Measurements from ENCODE around the gene ZFP64.
"Not testable (repeated sequence)": the region's sequence is repeated elsewhere in the genome, so short reads cannot be mapped to it uniquely, and the experiment has no call there.

Gene ZFP64

GRCh38 chr20:52201395-52201794, 9.8 kb upstream of the ZFP64 start:
- peak; percentile 40 for DNase-seq

DNA sequence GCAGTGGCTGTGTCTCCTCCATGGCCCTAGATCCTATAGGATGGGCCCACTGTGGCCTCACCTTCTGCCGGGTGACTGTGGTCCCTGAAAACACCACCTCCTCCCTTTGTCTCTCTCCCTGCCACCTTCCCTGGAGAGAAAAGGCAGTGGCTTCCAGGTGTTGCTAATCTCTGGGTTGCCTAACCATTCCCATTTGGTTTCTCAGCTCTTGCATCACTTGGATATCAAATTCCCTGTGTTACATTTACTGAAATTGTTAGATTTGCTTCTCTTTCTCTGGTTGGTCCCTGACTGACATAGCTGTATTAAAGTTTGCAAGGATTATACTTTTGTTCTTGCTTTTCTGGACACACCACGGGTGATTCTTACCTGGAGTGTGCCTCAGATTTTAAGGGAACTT, 9.3 kb upstream of the ZFP64 start:
- DNase-seq: peak; percentile 26

- no peak for DNase-seq
These were observed 5.3 kb upstream of the ZFP64 start for GRCh38 chr20:52196845-52197244.

- DNase-seq: peak; percentile 62
These were observed 2.4 kb upstream of the ZFP64 start for GRCh38 chr20:52193886-52194545.

GRCh38 chr20:52193133-52193532, 1.6 kb upstream of the ZFP64 start:
- DNase-seq: peak; percentile 76

DNA sequence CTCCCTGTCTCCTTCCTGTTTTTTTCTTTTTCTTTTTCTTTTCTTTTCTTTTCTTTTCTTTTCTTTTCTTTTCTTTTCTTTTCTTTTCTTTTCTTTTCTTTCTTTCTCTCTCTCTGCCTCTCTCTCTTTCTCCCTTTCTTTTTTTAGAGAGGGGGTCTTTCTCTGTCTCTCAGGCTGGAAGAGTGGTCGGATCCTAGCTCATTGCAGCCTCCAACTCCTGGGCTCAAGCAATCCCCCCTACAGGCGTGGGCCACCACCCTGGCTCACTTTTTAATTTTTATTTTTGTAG, 1.1 kb upstream of the ZFP64 start:
- not testable (repeated sequence) for DNase-seq

DNA sequence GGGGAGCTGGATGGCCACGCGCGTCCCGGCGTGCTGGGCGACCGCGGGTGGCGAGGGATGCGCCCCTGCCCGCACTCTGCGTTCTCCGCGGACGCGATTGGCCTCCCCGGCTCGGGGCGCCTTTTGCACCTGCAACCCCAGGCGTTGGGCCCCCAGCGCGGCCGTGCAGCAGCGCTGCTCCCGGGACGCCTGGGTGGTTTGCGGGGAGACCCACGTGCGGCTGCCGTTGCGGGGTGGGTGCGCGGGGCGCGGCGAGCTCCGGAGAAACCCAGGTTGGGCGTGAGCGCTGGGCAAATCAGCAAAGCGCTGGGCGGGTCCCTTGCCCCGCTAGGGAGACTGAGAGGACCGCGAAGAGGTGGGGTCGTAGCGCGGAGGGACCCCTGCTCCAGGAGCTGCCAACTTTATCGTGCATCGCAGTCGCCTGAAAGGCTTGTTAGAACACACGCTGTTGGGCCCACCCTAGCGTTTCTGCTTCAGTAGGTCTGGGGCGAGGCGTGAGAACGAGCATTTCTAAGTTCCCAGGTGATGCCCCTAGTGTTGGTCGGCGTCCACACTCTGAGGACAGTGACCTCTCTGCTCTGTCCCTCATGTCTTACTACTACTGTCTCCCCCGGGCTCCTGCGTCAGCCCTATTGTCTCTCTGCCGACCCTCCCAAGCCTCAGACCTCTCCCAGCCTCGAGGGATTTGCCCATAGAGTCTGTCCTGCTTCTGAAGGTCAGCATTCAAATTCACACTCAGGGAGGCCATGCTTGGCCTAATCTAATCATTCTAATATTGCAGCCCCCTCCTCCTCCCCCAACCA, 538 bp upstream of the ZFP64 start:
- peak; percentile 79 for DNase-seq

DNA sequence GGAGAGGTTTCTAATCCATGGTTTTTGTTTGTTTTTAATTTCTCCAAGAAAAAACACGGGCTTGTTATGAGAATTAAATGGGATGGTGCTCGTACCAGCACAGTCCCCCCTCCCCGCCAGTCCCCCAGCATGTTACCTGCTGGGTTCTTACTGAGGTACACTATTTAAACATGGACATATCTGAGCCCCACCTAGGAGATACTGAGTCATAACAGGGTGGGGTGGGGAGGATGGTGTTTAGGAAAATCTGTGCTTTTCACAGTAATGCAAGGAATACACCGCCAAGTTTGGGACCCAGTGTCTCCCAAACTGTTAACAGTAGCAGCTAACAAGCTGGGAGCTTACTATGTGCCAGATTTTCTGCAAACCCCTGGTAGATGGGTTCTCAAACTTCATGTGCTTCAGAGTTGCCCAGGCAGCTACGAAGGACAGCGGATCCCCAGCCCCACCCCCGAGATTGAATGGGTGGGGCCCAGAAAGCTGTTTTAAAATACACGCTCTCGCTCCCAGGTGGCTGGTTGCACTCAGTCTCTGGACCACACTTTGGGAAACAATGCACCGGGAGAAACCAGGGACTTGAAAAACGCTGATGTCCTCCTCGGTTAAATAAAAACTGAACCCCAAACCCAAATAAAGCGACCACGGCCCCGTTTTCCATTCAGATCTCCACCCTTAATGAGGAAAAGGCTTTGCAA, 995 bp downstream of the ZFP64 start:
- DNase-seq: peak; percentile 51

- no peak for DNase-seq
These were observed 9.8 kb downstream of the ZFP64 start for GRCh38 chr20:52181766-52182165.

DNA sequence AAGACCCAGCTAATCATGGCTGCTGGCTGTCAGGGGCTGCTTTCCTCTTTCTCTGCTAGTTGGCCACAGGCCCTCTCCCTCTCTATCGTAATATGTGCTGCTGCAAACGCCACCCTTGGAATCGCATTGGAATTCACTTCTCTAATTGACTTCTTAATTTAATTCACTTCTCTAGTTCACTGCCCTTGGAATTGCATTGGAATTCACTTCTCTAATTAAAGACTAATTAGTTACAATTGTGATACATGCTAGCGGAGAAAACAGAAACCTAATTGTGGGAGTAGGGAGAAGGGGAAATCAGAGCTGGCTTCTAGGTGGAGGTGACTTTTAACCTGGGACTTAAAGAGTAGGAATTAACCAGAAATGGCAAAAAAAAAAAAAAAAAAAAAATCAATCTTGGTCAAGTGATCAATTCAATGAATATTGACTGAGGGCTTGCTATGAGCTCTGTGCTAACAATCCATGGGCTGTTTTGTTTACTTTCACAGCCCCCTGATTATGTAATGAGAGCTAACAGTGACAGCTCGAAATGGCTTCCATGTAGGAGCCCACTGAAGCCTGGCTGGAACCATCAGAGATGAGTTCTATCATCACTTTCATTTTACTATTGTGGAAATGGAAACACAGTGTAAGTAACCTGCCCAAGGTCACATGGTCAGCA, 11.3 kb downstream of the ZFP64 start:
- DNase-seq: no peak

DNA sequence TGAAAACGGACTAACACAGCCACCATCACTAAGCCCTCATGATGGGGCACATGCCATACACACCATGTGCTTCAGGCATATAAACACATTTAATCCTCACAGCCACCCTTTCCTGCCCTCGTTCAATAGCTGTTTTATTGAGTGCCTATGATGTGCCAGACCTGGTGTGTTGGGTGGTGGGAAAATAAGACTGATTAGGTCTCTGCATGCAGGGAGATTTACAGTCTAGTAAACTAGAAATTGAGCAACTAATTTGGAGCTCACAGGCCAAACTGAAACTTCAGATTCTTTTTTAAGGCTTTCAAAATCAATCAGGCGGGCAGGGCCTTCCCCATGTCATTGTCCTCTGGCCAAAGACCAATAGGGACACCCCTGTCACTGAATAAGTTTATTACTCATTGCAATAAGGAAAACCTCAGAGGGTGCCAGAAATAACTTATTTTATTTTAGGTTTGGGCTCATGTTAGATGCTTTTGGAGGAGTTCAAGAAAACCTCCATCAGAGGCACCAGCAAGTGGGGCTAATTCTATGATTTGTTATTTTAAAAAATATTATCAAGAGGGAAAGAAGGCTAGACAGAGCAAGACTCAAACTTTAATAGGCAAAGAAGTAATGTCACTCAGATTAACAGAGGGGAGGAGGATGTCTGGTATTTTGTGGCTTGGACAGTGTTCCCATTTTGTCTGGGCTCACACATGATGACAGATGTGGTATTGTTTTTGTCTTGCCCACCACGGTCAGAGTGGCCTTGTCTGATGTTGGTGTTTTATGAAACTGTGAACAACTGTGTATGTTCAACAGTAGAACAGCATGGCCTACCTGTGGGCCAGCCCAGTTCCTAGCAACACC, 12.0 kb downstream of the ZFP64 start:
- DNase-seq: no peak

DNA sequence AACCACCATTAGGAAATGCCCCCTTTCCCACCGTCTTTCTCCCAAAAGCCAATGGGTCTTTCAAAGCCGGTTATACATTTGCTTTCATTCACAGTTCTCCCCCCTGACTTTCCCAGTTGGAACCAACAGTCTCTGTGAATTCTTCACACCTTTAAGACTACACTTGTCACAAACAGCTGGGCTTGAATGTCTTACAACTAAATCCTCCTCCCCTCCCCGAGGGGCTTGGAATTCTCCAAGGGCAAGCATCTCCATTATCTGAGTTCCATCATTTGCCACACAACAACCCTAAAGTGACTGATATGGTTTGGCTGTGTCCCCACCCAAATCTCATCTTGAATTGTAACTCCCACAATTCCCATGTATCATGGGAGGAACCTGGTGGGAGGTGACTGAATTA, 12.9 kb downstream of the ZFP64 start:
- no peak for DNase-seq

DNA sequence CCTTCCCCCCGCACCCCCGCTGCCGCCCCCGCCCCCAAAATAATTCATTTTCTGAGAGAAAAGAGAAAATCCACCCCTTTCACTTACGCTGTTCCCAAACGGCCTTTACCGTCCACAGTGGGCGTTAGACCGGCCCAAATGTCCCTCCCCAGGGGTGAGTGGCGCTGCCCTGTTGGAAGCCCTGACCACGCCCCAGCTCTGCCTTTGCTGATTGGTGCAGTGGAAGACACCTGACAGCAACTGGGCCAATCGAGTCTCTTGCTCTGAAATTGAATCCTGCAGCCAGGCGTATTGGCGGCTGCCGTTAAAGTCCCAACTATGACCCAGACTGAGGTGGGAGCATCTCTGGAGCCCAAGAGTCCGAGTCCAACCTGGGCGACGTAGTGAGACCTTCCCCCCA, 15.7 kb downstream of the ZFP64 start:
- DNase-seq: no peak

DNA sequence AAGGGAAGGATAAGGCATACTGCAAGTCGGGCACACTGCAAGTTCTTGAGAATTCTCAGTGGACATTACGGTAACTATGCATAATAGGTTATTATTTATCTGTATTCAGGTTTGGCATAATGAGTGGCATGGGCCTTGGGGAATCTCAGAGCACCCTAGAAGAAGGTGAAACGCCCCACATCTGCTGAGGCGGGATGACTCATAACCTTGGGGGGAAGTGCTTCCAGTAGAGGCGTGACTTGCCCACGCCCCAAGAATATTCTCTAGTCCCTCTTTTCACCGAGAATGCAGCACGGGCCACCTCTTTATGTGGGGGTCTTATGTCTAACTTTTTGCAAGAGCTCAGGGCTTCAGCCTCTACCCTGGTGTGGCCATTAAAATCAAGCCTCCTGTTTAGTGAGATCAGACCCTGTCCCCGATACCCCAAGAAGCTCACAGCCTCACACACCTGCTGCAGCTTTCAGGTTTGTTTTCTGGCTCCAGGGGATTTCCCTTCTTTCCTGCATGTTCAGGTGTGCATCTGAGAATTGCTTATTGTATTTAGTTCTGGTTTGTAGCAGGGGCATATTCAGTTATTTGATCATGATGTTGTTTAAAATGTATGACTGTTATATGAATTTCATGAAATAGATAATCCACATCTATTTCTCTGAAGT, 19.1 kb downstream of the ZFP64 start:
- DNase-seq: no peak

- DNase-seq: no peak
These were observed 20.6 kb downstream of the ZFP64 start for GRCh38 chr20:52171025-52171424.

DNA sequence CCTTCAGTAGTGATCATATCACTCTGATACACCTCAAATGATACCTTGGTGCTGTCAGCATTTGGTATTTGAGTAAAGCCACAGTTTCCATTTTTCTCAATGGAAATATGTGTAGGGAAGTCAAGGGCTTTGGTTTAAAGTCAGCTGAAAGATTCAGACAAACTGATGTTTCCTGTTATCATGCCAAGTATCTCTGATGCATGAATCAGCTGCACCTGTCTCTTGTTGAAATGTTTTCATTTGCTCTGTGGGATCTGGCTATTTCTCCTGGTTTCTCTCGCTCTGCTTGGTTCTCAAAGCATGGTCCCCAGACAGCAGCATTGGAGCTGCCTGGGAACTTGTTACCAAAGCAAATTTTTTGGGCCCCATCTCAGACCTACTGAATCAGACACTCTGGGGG, 23.5 kb downstream of the ZFP64 start:
- peak; percentile 70 for DNase-seq

DNA sequence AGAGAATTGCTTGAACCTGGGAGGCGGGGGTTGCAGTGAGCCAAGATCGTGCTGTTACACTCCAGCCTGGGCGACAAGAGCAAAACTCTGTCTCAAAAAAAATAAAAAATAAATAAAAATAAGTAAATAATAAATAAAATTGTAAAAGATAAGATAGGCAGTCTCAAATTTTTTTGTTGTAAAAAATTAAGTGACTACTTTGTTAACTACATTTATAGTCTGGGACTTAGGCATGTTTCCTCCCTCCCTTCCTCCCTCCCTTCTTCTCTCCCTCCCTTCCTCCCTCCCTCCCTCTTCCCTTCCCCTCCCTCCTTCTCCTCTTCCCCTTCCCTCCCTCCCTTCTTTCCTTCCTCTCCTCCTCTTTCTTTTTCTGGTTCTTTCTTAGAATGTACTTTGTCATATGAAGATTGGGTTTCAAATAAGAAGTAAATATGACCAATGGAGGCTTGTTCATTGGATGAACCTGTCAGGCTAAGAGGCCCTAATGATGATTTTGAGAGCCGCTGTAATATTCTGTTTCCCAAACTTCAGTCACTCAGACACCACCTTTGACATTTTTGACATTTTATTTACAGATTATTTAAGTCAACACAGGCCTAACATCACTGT, 24.2 kb downstream of the ZFP64 start:
- peak; percentile 45 for DNase-seq

- DNase-seq: no peak
These were observed 25.4 kb downstream of the ZFP64 start for GRCh38 chr20:52166150-52166549.

DNA sequence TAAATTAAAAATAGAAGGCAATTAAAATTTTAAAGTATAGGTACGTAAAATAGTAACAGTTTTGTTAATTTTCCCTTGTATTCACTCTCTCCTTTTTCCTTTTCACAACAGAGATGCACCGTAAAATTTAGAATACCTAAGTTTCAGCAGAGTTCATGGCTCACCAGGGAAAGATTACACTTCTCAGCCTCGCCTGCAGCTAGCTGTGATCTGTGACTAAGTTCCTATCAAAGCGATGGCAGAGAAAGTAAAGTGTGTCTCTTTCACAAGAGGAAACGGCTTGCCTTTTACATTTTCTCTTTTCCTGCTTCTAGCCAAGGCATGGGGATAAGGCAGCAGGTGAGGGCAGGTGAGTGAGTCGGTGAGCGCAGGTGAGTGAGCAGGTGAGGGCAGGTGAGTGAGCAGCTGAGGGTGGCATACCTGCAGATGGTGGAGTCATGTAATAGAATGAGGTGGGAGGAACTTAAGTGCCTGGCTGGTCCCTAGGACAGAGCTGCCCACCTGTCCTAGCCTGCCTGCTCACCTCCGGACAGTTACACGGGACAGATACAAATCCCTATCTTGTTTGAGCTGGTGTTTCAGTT, 30.9 kb downstream of the ZFP64 start:
- DNase-seq: peak; percentile 89

- DNase-seq: no peak
These were observed 31.5 kb downstream of the ZFP64 start for GRCh38 chr20:52160049-52160570.

DNA sequence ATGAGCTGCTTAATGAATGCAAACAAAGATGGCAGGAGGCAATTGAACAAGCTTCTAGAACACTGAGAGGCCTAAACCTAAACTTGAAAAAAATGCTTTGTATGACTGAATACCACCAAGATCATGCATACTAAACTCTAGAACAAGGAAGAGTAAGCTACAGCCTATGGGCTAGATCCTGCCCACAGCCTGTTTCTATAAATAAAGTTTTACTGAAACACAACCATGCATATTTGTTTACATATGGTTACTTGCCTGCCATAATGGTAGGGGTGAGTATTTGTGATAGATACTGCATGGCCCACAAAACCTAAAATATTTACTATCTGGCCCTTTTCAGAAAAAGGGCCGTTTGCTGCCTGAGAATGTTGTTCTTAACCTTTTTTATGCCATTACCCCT, 37.0 kb downstream of the ZFP64 start:
- DNase-seq: no peak
